PC-3 (cell line): Measurements from ENCODE around the gene CENPF. TPM values are rescaled to one million over a fixed set of nuclear protein-coding genes. Genes with fewer than 3 reads are reported as not detected.

Source experiments
- ATAC-seq: fragments of 200-7000 bp; cut with Tn5 transposase; 2 replicates; pipeline ENCODE4 v1.9.1; 2020; ENCODE audit warnings: mild to moderate bottlenecking, moderate library complexity
- BruUV-seq: library from RNA; stranded (reverse); fragments of 400-500 nt; replicated peaks from 2 replicates; lab custom pipeline; 2021; lab: Mats Ljungman, UMichigan
- CTCF ChIA-PET: fragments of 300-600 bp; sonication (Branson Sonifier 250); formaldehyde crosslinking; loops from one replicate; lab custom pipeline; 2022; ENCODE audit warnings: antibody characterized with exemption; lab: Charles Lee
- POLR2A ChIA-PET: fragments of 300-600 bp; sonication (Branson Sonifier 250); formaldehyde crosslinking; loops from one replicate; lab custom pipeline; 2022; ENCODE audit warnings: antibody characterized with exemption; ENCODE audit not compliant: unreplicated experiment; lab: Charles Lee
- DNase-seq: peaks from one replicate; pipeline ENCODE4 v3.0.0-alpha.2; 2015
- H2AFZ ChIP-seq: fragments of 300-600 bp; sonication (generic); 2 replicates; pipeline ENCODE4 v1.6.0; 2016; ENCODE audit warnings: antibody characterized with exemption, low read length
- H3F3A ChIP-seq: fragments of 300-600 bp; sonication (generic); one replicate; pipeline ENCODE4 v1.6.0; 2017; ENCODE audit warnings: antibody characterized with exemption, low read length, control low read depth, mild to moderate bottlenecking; ENCODE audit not compliant: unreplicated experiment
- H3K27ac ChIP-seq: fragments of 300-600 bp; sonication (generic); 2 replicates; pipeline ENCODE4 v1.5.1; 2016; ENCODE audit warnings: mild to moderate bottlenecking, low read length
- H3K27me3 ChIP-seq: fragments of 300-600 bp; sonication (generic); 2 replicates; pipeline ENCODE4 v1.6.1; 2016; ENCODE audit warnings: low read length, mixed read lengths
- H3K36me3 ChIP-seq: fragments of 300-600 bp; sonication (generic); 2 replicates; pipeline ENCODE4 v1.6.1; 2016; ENCODE audit warnings: low read depth, mixed run types, low read length, mixed read lengths
- H3K4me1 ChIP-seq: fragments of 300-600 bp; sonication (generic); 2 replicates; pipeline ENCODE4 v1.5.1; 2016; ENCODE audit warnings: low read length; ENCODE audit not compliant: insufficient read depth
- H3K4me2 ChIP-seq: fragments of 300-600 bp; sonication (generic); 2 replicates; pipeline ENCODE4 v1.6.0; 2016; ENCODE audit warnings: low read length
- H3K4me3 ChIP-seq: fragments of 300-600 bp; sonication (generic); 2 replicates; pipeline ENCODE4 v1.5.1; 2016; ENCODE audit warnings: mild to moderate bottlenecking, low read length, mixed read lengths
- H3K79me2 ChIP-seq: fragments of 300-600 bp; sonication (generic); 2 replicates; pipeline ENCODE4 v1.6.1; 2017; ENCODE audit warnings: low read length, mixed read lengths
- H3K9ac ChIP-seq: fragments of 300-600 bp; sonication (generic); 2 replicates; pipeline ENCODE4 v1.6.0; 2016; ENCODE audit warnings: mild to moderate bottlenecking, low read length
- H3K9me2 ChIP-seq: fragments of 300-600 bp; sonication (generic); replicated peaks from 2 replicates; pipeline ENCODE4 v1.6.1; 2016; ENCODE audit warnings: mixed run types, low read length, mixed read lengths
- H3K9me3 ChIP-seq: fragments of 300-600 bp; sonication (generic); 2 replicates; pipeline ENCODE4 v1.6.1; 2016; ENCODE audit warnings: low read length, mixed read lengths
- H4K20me1 ChIP-seq: fragments of 300-600 bp; sonication (generic); 2 replicates; pipeline ENCODE4 v1.6.1; 2016; ENCODE audit warnings: low read length, mixed read lengths
- CTCF ChIP-seq: fragments of 300-600 bp; sonication (generic); conservative IDR thresholded peaks from 2 replicates; pipeline ENCODE4 v1.5.1; 2017; ENCODE audit warnings: antibody characterized with exemption, low read depth, mild to moderate bottlenecking, low read length
- EZH2 ChIP-seq: fragments of 300-600 bp; sonication (generic); IDR thresholded peaks from one replicate; pipeline ENCODE4 v1.6.1; 2017; ENCODE audit warnings: antibody characterized with exemption, mild to moderate bottlenecking, low read length; ENCODE audit not compliant: unreplicated experiment
- EZH2phosphoT487 ChIP-seq: fragments of 300-600 bp; sonication (generic); IDR thresholded peaks from 2 replicates; pipeline ENCODE4 v1.6.1; 2018; ENCODE audit warnings: mild to moderate bottlenecking, antibody characterized with exemption, low read length, borderline replicate concordance
- intact Hi-C: fragments of 100-400 bp; cut with micrococcal nuclease; formaldehyde crosslinking; loops from 2 replicates; pipeline ENCODE4 v1.9.0; 2023
- total RNA-seq: library from RNA; depleted of rRNA; stranded (reverse); fragments of >200 nt; gene quantifications from 2 replicates; pipeline ENCODE4 v1.2.3, GENCODE V29; 2014

The CENPF gene
- total RNA-seq, 1 experiment from 2014 or later: 92.6 TPM

GRCh38 chr1:214582289-214582891, 20.6 kb upstream of the CENPF start:
- H3K9me2 ChIP-seq: no peaks in the 10 kb centered on the region
- peaks cover 43% of the 10 kb centered on the region for H3K4me1 ChIP-seq
- H4K20me1 ChIP-seq: no peaks in the 10 kb centered on the region
- H3K79me2 ChIP-seq: no peaks in the 10 kb centered on the region
- TSS peak; percentile 71 for BruUV-seq
- no peaks in the 10 kb centered on the region for H3K36me3 ChIP-seq
- intact Hi-C loops: loop anchor here (1.0 to 2.0 kb wide), 3 partner anchors 14 to 66 kb away; partner anchors contain the start of gene PTPN14
- CTCF ChIA-PET: interaction anchor here (0.6 to 3.6 kb wide), 5 partner anchors 100 to 595 kb away, joined by 4 to 36 read pairs (median 4); partner anchors contain the start of gene PROX1
- POLR2A ChIA-PET: interaction anchor here (0.7 kb wide), 1 partner anchor 31 kb away, joined by 6 read pairs; the partner anchor contains the start of gene PTPN14
- no peaks in the 10 kb centered on the region for H3K27me3 ChIP-seq
- H2AFZ ChIP-seq: peak overlapping the region; percentile 31; the same call in 1 of the 2 replicates
- peak overlapping the region; percentile 39; the same call in 1 of the 2 replicates for H3K9ac ChIP-seq
- peak overlapping the region; percentile 68 for H3K4me2 ChIP-seq
- no peaks in the 10 kb centered on the region for H3K9me3 ChIP-seq
- DNase-seq (no peak), ATAC-seq (peak; percentile 10)
- TF ChIP-seq CTCF: no peak
- no peak for TF ChIP-seq EZH2phosphoT487
- no peak for TF ChIP-seq EZH2
- H3K27ac ChIP-seq: peak overlapping the region; percentile 75
- no peaks in the 10 kb centered on the region for H3F3A ChIP-seq
- H3K4me3 ChIP-seq: peak overlapping the region; percentile 22; the same call in 1 of the 2 replicates

GRCh38 chr1:214583113-214583512, 19.9 kb upstream of the CENPF start:
- DNase-seq (peak; percentile 61), ATAC-seq (no peak)
- POLR2A ChIA-PET: interaction anchor here (0.7 kb wide), 1 partner anchor 31 kb away, joined by 6 read pairs; the partner anchor contains the start of gene PTPN14
- peaks cover 43% of the 10 kb centered on the region for H3K4me1 ChIP-seq
- H4K20me1 ChIP-seq: no peaks in the 10 kb centered on the region
- H3K9me2 ChIP-seq: no peaks in the 10 kb centered on the region
- no peaks in the 10 kb centered on the region for H3K27me3 ChIP-seq
- intact Hi-C loops: loop anchor here (2.0 kb wide), 2 partner anchors 14 to 66 kb away; no protein-coding TSS in a partner anchor
- CTCF ChIA-PET: interaction anchor here (0.7 to 3.6 kb wide), 4 partner anchors 32 to 251 kb away, joined by 4 to 36 read pairs (median 4); partner anchors contain the start of gene PTPN14
- peak overlapping the region; percentile 75 for H3K27ac ChIP-seq
- H3K4me2 ChIP-seq: peak overlapping the region; percentile 68
- peak overlapping the region; percentile 31; the same call in 1 of the 2 replicates for H2AFZ ChIP-seq
- no peaks in the 10 kb centered on the region for H3F3A ChIP-seq
- H3K9me3 ChIP-seq: no peaks in the 10 kb centered on the region
- TF ChIP-seq EZH2phosphoT487: no peak
- no peak for TF ChIP-seq EZH2
- TF ChIP-seq CTCF: no peak
- no peak overlapping the region for H3K9ac ChIP-seq
- peak overlapping the region; percentile 23; the same call in 1 of the 2 replicates for H3K4me3 ChIP-seq
- no peaks in the 10 kb centered on the region for H3K79me2 ChIP-seq
- H3K36me3 ChIP-seq: no peaks in the 10 kb centered on the region
- BruUV-seq: no TSS peak
